ENCODE data around the gene TTC22.

The TTC22 gene

DNA sequence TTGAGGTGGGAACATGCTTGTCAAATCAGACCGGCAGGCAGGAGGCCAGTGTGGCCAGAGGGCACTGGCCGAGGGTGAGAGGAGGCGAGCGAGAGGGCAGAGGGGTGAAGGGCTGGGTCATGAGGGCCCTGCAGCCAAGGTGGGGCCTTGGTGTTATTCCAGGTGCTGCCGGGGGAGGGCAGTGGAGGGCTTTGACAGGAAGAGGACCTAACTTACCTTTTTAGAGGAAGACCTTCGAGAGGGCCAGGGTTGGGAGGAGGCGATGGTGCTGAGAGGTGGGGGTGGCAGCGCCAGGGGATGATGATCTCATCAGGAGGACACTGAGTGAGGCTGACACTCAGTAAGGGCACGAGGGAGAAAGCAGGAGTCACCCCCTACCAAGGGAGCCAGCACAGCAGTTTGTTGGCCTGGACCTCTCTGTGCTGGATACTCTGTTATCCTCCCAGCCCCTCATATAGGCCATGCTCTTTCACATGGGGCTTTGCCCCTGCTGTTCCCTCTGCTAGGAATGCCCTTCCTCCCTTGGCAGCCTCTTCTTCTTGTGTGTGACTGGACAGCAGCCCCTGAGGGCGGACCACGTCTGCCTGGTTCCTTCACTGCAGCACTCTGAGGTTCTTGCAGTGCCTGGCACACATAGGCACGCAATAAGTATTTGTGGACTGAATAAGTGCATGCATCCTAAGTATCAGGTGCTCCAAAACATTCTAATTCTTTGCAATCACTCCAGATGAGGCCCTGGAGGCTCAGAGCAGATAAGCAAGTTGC is 7.5 kb upstream of the TTC22 start:
- no peak for DNase-seq

DNA sequence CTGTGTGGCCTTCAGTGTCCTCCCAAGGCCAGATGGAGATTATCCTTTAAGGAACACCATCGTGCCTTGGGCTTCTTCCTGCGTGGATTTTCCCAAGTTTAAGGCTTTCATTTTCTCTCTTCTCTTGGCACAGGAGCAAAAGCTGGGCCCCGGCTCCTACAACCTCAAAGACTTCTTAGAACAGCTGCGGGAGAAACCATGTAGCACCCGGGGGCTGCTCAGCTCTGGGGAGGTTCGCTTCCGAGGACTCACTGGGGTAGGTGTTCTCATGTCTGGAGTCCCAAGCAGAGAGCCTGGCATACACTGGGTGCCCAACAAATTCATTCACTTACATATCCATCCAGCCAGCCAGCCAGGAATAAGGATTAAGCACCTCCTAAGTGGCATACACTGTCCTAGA is 6.6 kb upstream of the TTC22 start:
- DNase-seq = no peak

DNA sequence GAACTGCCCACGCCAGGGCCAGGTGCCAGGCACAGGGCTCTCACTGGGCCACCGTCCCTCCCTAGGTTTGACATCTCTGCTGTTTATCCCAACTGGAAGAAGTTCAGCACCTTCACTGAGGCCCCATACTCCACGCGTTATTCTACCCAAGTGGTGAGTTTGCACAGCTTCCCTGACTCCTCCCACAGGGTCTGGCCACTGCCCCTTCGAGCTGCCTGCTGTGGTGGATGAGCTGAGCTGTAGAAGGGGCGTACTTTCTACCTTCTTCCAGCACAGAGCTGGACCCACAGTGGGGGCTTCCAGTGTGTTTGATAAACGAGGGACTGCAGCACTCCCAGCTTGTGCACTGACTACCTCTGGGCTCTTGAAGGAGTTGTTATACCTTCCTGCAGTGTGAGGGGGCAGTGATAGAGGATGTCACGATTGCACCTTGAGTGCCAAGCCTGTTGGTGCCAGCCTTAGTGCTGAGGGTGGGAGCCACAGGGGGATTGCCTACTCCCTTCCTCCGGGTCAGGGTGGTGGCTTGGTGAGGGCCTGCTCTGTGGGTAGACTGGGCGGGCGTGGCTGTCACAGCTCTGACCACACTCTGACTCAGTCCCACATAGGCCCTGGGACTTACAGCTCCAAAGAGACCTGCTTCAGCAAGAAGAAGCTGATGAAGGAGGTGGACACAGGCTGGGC is 5.9 kb upstream of the TTC22 start:
- no peak for DNase-seq

DNA sequence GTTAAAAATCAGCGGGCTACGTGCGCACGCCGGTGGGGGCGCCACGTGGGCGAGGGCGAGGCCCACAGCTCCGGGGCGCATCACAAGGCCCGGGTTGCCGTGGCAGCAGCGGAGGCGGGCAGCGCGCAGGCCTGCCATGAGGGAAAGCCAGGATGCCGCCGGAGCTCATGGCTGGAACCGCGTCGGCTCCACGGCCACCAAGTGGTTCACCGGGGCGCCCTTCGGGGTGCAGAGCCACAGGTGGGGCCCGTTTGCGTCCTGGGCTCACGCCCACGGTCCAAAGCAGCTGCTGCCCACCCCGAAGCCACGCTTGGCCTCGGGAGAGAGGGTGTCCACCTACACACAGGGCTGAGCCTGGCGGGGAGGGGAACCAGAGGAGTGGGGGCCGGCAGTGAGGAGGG is 4.9 kb upstream of the TTC22 start:
- DNase-seq = peak in 2 of 56 donors; percentile 10 to 12

DNA sequence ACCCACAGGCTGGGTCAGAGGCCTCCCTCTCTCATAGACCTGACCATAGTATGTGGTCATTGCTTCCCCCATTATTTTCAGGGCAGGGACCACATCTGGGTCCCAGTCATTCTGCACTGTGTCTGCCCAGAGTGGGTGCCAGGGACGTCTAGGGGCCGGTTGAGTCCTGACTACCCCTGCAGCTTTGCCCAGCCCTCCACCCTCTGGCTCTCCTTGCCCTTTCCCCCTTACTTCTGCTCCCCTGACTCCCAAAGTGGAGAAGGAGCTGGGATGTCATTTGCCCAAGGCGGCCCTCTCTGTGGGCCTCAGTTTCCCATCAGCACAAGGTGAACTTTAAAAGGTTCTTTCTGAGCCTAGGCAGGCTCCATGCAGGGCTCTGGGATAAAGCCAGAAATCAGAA is 4.3 kb upstream of the TTC22 start:
- DNase-seq = no peak

DNA sequence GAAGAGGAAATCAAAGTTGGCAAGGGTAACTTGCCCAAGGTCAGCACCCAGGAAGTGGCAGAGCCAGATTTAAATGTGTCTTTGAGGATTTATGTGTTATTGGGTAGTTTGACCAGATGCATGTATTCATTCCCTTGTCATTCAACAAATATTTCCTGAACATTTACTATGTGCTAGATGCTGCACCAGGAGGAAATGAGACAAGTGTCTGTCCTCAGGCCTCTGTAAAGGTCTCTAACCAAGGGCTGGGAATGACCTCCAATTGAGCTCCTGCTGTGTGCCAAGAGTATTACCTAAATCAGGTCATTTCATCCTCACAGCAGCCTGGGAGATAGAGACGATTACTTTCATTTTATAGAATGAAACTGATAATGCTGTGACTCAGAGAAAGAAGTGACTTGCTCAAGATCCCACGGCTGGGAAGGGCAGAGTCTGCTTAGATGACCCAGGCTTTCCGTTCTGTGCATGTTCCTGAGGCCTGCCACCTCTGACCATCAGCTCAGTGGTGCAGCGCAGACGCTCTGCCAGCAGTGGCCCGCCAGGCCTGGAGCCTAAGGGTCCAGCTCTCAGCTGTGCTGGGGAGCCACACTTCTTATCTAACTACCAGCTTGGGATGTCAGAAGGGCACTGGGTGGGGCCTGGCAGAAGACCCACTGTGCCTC is 3.5 kb upstream of the TTC22 start:
- DNase-seq = no peak

DNA sequence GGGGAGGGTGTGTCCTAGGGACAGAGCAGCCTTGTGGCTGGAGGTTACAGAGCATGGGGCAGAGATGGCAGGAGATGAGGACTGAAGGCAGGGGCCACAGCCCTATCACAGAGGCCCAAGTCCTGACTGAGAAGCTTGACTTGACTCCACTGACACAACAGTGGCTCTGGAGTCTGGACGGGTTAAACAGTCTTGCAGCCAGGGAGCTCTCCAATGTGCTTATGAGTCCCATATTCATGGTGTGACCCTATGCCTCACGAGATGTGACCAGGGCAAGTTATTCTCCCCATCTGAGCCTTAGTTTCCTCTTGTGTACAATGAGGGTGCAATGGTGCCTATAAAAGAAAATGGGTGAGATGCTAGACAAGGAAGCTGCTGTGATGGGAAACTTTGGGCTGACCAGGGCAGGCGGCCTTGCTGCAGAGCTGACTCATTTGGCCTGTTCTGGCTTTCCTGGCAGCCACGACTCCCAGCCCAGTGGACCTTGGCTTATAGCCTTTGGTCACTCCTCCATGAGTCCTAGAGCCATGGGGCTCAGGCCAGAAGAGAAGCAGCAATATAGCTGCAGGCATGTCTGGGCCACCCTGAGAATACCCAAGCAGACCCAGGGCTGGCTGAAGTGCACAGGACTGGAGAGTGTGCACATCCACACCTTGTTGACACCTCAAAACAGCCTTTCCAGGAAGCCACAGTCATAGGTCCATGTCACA is 2.8 kb upstream of the TTC22 start:
- no peak for DNase-seq

DNA sequence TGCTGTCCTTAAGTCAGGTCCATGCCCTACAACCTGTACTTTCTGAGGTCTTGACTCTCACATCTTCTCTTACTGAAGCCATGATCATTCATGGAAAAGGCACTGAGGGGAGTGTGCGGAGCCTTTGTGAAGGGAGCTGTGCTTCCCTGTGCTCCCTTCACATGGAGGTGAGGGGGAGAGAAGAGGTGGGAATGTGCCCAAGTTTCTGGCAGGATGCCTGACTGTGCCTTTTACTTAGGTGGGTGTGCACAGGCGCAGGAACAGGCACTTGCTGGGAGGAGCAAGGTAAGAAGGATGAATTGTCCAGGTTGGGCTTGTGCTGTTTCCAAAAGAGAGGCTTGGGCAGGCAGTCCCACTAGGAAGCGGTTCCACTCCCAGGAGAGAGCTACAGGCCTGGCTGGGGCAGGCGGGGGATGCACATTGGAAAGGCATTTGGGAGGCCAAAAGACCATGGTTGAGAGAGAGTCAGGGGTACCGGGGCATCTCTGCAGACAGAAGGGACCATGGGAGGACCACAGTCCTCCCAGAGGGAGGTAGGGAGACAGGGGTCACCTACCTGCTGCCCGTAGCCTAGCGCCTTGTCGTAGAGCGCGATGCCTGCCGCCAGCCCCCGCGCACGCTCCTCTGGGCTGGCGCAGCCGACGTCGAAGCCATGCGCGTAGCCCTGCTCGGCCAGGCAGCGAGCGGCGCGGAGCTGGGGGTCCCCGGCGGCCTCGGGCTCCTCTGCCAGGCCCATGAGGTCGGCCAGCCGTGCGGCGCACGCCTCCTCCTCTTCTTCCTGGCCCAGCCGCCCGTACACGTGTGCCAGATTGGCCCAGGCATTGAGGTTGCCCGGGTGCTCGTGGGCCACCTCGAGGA is 853 bp downstream of the TTC22 start:
- peak in 1 of 56 donors; percentile 4 for DNase-seq

DNA sequence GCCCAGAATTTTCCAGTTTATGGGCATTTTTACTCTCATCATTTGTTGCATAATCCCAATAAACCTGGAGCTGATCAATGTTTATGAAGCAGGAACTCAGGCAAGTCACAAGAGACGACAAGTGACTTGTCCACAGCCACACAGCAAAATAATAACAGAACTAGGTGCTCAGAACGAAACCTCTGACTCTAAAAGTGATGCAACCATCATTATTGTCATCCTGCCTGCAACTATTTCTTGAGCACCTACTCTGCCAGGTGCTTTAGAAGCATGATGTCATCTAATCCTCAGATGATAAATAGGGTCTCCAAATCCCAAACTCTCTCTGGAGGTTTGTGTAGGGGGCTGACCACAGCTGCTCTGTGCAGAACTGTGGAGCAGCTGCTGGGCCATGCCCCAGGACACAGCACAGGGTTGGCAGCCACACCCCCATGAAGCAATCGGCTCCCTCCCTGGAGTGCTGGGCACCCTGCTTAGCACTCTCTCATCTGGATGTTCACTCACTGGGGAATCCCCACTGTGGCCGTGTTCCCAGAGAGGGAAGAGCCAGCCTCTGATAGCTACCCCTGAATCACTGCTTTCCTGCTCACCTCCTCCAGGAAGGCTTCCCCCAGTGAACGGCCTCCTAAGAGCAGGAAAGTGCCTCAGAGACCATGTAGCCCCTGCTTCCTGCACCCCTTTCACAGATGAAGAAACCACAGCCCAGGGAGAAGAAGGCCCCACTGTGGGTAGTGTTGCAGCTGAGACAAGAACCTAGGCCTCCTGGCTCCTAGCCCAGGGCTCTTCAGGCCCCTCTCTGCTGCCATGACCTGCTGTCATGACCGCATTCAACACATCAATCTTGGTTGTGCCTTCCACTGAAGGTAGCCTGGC is 2.1 kb downstream of the TTC22 start:
- DNase-seq = no peak

DNA sequence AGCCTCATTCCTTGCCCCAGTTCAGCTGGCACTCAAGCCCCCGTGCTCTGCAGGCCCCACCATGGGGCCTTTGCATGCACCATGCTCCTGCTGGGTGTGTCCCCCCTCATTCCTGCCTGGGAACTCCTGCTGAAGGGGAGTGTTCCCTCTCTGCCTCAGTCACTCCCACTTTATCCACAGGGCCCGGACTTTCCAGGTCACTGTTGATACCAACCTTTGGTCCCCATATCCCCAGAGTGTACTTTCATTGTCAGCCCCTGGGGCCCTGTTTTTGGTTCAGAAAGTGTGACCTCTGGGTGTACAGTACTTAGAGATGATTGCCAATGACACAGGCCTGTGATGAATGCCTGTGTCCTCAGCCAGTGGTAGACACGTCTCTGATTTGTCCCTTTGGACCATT is 2.9 kb downstream of the TTC22 start:
- DNase-seq = no peak

DNA sequence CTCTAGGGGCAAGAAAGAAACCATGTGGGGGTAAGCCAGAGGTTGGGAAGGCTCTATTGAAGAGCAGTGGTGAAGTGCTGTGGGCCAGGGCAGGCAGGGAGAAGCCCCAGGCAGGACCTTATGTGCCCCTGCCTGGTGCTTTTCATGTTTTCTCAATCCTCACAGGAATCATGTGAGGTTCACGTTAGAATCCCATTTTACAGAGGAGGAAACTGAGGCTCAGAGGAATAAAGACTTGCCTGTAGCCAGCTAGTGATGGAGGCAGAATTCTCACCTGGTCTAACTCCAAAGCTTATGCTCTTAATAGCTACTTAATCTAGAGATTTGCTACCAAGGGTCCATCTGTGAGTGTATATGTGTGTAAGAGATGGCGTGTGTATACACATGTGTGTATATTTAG is 4.2 kb downstream of the TTC22 start:
- DNase-seq = no peak

DNA sequence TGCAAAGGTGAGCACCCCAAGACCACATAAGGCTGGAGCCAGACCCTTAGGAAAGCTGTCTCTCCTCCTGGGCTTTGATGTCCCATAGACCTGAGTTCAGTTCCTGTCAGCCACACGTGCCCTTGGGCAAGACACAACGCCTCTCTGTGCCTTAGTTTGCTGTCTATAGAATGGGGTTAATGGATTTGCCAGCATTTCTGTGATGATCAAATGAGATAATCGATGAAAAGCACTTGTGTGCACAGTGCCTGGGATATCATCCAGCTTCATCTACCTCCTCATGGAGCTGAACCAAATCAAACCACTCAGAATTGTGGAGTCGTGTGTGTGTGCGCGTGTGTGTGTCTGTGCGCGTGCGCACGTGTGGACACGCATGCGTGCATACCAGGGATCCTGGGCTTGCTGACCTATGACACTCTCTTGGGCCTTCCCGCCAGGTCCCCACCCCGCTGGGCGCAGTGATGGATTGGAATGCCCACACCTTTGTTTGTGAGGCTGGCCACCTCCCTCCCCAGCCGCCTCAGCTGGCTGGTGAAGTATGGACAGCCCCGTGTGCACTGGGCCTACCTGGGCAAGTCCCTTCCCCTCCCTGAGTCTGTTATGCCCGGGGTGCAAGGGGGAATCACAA is 5.2 kb downstream of the TTC22 start:
- DNase-seq = no peak

DNA sequence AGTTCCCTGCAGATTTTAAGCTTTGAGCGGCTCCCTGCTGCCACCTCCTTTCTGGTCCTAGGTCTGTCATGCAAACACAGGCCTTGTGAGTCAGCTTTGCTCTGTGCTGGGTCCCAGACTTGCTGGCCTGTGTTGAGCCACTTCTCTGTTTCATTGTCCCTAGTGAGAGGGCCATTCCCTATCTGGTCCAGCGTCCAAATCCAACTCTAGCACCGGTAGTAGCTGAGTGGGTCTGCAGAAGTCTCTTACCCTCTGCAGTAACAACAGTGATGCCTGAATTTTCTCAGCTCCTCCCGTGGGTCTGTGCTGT is 5.8 kb downstream of the TTC22 start:
- peak in 4 of 56 donors; percentile 3 to 39 (median 4) for DNase-seq

DNA sequence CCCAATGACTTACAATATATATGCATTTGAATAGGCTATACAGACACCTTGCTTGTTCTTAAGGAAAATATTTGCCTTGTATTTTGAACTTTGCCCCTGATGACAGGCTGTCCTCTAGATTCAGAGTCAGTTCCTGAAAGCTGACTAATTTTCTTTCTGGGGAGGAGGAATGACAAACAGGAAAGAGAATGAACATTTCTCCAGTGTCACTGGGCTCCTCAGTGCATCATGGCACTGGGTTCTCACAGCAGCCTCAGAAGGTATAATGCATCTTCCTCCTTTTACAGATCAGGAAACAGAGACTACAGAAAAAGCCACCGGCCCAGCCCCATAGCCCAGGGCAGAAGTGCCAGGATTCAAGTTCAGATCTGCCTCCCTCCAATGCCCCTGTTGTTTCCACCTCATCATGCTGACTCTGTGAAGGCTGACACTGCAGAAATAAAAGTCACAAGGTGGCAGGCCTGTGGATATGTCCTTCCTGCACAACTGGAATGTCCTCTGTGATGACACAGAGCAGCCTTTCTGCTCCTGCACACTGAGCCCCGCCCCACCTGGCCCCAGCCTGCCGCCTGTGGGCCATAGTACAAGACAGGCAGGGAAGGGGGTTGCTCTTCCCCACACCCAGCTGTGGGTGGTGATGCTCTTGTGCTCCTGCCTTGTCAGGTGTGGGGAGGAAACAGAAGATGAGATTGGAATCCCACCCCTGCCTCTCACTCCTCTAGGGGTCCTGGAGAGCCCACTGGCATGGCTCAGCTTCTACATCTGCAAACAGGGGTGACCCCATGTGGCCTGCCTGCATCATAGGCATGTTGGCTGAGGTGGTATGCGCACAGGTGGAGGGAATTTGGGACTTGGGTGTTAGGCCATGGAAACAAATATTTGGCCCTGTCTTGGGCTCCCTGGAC is 6.4 kb downstream of the TTC22 start:
- no peak for DNase-seq

DNA sequence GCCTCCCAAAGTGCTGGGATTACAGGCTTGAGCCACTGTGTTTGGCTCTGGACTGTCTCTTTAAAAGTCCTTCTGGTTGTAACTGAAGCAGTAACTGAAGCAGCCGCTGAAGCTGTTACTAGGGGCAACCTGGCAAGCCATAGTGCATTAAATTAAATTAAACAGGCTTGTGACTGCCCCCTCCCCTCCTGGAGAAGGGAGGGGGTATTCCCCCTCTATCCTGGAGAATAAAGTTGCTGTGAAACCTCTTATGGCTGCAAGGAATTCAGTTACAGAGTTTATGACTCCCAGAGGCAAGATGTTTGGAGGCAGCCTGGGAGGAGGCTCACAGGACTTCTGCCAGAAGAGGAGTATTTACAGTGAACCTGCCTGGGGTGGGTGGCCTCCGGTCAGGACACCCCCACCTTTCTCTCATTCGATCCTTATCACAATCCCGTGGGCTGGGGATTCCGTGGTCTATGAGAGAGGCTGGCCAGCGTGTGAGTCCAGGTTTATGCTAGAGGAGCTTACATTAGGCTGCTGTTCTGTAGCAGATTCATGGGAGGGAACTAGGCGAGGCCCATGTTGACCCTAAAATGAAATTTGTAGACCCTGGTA is 8.3 kb downstream of the TTC22 start:
- DNase-seq = peak in 20 of 56 donors; percentile 2 to 54 (median 17)

DNA sequence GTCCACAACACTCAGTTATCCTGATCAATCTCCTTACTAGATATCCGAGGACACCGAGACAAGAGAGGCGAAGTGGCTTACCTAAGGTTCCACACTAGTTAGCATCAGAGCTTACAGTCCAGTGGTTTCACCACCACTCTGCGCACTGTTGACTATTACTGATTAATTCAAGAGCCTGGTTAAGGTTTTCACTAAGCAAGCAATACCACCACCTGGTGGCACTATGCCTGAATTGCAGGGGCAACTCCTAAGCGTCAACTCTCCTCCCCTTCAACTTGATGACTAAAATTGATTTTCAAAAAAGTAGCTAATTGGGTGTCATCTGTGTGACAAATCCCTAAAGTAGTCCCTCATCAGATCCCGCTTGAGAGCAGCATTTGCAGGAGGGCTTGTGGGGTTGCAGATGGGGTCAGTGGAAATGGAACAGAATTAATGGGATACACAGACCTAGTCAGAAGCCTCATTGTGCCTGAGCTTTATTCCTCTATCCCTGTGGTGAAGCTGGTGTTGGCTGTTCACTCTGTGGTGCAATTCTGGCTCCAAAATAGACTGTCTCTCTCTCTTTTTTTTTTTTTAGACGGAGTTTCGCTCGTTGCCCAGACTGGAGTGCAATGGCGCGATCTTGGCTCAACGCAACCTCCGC is 9.1 kb downstream of the TTC22 start:
- no peak for DNase-seq

DNA sequence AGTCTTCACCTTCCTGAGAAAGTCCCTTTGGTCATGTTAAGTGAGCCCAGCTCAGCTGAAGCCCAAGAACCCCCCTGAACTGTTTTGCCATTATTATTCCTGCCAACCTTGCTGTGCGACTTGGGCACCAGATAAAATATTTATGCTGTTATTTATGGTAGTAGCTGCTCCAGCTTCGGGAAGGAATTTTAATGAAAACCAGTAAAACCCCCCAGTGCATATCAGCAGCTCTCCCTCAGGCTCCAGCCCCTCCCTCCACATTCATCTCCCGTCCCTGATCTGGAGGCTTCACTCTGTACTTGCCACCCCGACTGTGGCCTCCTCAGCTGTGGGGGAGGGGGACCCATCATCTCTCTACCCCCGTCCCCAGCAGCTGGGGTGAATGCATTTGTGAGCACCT is 12.7 kb downstream of the TTC22 start:
- DNase-seq = no peak

DNA sequence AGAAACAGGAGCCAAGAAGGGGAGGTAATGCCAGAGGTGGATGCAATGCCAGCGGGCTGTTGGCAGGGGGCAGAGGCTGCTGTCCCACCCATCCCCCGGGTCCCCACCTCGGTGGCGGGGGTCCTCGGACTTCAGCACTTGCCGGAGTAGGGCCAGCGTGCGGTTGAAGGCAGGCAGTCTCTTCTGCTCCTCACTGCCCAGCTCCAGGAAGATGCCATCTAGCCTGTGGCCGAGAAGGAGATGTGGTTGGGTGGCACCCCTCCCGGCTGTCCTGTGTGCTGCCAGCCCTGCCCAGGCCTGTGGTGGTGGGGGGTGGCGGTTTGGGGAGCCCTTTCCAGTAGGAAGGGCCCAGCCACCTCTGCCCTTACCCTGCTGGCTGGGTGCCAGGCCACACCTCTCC is 13.5 kb downstream of the TTC22 start:
- DNase-seq = no peak

All from amygdala (tissue), 56 donors.